Measurements from ENCODE around the gene OSTC.

The OSTC gene

GRCh38 chr4:108626056-108626455 is 24.3 kb upstream of the OSTC start:
- DNase-seq (ENCODE audit: low spot score in 2 of 2) (no peak), ATAC-seq (no peak)
- Mint-ChIP-seq H3K4me1 (peaks cover 23% of the 10 kb centered on the region), H3K9me3 (no peaks in the 10 kb centered on the region), H3K4me3 (no peak overlapping the region), H3K27ac (peak overlapping the region; percentile 97), H3K36me3 (peaks cover 100% of the 10 kb centered on the region)

DNA sequence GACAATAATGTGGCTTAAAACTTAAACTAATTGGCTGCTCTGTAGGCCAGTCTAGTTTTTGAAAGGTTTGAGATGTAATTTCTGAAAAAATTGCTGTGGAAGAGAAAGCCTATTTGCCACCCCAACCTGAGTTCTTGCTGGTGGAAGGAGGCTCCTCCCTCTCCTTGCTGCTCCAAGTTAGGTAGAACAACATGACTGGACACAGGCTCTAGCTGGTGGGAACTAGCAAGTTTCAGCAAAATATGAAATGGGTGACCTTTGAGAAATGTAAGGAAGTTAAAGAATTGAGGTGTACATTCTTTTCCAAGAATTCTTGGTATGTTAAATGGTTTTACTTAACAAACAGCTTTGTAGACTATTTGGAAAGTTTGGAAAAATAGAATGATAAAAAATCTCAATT is 22.0 kb upstream of the OSTC start:
- H3K36me3 Mint-ChIP-seq, result peaks cover 100% of the 10 kb centered on the region
- no peak overlapping the region for H3K4me3 Mint-ChIP-seq
- H3K4me1 Mint-ChIP-seq, result peaks cover 11% of the 10 kb centered on the region
- DNase-seq (ENCODE audit: low spot score in 2 of 2), result no peak
- no peak overlapping the region for H3K27ac Mint-ChIP-seq
- ATAC-seq, result no peak
- H3K9me3 Mint-ChIP-seq, result no peaks in the 10 kb centered on the region

- H3K9me3 Mint-ChIP-seq, result no peaks in the 10 kb centered on the region
- H3K36me3 Mint-ChIP-seq, result peaks cover 70% of the 10 kb centered on the region
- ATAC-seq, result no peak
- no peak overlapping the region for H3K4me3 Mint-ChIP-seq
- no peak overlapping the region for H3K27ac Mint-ChIP-seq
- no peaks in the 10 kb centered on the region for H3K4me1 Mint-ChIP-seq
- no peak for DNase-seq (ENCODE audit: low spot score in 2 of 2)
These were observed 15.2 kb upstream of the OSTC start for GRCh38 chr4:108635070-108635655.

DNA sequence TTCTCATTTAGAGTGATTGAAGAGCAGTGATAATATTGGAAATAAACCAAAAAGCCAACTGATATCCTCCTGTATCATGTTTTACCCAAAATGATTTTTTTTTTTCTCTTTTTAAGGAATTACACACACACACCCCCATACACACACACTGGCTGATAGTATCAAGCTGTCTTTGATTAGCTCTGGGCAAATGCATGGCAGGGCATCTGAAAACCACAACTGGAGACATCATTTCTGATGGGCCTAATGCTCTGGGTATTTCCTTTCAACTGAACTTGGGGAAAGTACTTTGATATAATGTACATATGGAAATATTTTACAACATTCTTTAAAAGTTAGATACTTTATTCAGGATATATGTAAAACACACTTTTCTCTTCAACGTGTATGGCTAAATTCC is 14.2 kb upstream of the OSTC start:
- Mint-ChIP-seq H3K9me3 (no peaks in the 10 kb centered on the region), H3K36me3 (peaks cover 59% of the 10 kb centered on the region), H3K4me3 (no peak overlapping the region), H3K4me1 (no peaks in the 10 kb centered on the region), H3K27ac (no peak overlapping the region)
- ATAC-seq (no peak), DNase-seq (ENCODE audit: low spot score in 2 of 2) (no peak)

DNA sequence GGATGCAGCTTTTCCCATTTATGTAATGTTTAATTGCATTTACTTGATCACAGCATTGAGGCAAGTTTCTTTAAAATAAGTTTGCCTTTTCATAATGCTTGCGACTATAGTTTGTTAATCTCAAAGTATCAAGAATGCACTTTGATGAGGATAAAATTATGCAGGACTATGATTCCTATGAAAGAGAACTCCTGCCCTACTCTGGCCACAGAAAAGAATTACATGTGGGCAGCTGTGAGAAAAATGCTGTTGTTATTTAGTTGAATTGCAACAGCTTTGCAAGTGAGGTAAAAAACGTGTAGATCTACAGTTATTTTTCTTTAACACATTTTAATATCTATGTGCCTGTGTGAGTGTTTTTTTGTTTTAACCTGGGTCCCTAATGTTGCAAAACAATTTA is 12.5 kb upstream of the OSTC start:
- H3K4me3 Mint-ChIP-seq, result no peak overlapping the region
- no peaks in the 10 kb centered on the region for H3K9me3 Mint-ChIP-seq
- DNase-seq (ENCODE audit: low spot score in 2 of 2) (no peak), ATAC-seq (no peak)
- peaks cover 43% of the 10 kb centered on the region for H3K36me3 Mint-ChIP-seq
- no peaks in the 10 kb centered on the region for H3K4me1 Mint-ChIP-seq
- H3K27ac Mint-ChIP-seq, result no peak overlapping the region

GRCh38 chr4:108644237-108644636 is 6.2 kb upstream of the OSTC start:
- H3K4me1 Mint-ChIP-seq, result no peaks in the 10 kb centered on the region
- H3K36me3 Mint-ChIP-seq, result peaks cover 6% of the 10 kb centered on the region
- ATAC-seq (no peak), DNase-seq (ENCODE audit: low spot score in 2 of 2) (no peak)
- no peak overlapping the region for H3K27ac Mint-ChIP-seq
- H3K4me3 Mint-ChIP-seq, result no peak overlapping the region
- H3K9me3 Mint-ChIP-seq, result no peaks in the 10 kb centered on the region

DNA sequence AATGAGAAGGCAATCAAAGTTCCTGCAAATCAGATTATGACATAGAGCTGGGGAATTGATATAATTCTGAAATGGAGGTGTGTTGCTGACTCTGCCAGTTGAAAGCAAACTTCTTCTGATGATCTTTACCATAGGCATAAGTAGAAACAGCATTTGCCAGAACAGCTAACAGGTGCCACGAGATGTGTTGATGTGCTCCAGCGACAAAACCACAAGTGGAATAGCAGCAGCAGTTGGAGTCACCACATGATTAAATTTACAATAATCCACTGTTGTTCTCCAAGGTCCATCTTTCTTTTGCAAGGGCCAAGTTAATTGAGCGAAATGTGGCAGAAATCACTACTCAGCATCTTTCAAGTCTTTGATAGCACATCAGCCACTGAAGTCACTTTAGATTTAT is 3.7 kb upstream of the OSTC start:
- Mint-ChIP-seq H3K36me3 (peaks cover 17% of the 10 kb centered on the region), H3K27ac (no peak overlapping the region), H3K4me1 (peaks cover 11% of the 10 kb centered on the region), H3K4me3 (no peak overlapping the region), H3K9me3 (no peaks in the 10 kb centered on the region)
- DNase-seq (ENCODE audit: low spot score in 2 of 2) (no peak), ATAC-seq (no peak)

GRCh38 chr4:108649863-108650211 is 562 bp upstream of the OSTC start:
- no peak for DNase-seq (ENCODE audit: low spot score in 2 of 2)
- peaks cover 31% of the 10 kb centered on the region for H3K4me1 Mint-ChIP-seq
- H3K27ac Mint-ChIP-seq, result peak overlapping the region; percentile 98
- H3K4me3 Mint-ChIP-seq, result peak overlapping the region; percentile 91
- no peak for ATAC-seq
- H3K36me3 Mint-ChIP-seq, result peaks cover 25% of the 10 kb centered on the region
- no peaks in the 10 kb centered on the region for H3K9me3 Mint-ChIP-seq

- Mint-ChIP-seq H3K9me3 (no peaks in the 10 kb centered on the region), H3K4me1 (peaks cover 31% of the 10 kb centered on the region), H3K27ac (peak overlapping the region; percentile 98), H3K4me3 (peak overlapping the region; percentile 91), H3K36me3 (peaks cover 39% of the 10 kb centered on the region)
- DNase-seq (ENCODE audit: low spot score in 2 of 2) (no peak), ATAC-seq (no peak)
These were observed 804 bp downstream of the OSTC start for GRCh38 chr4:108651014-108651791.

- Mint-ChIP-seq H3K4me3 (no peak overlapping the region), H3K4me1 (no peaks in the 10 kb centered on the region), H3K27ac (no peak overlapping the region), H3K9me3 (no peaks in the 10 kb centered on the region), H3K36me3 (peaks cover 99% of the 10 kb centered on the region)
- no peak for DNase-seq (ENCODE audit: low spot score in 2 of 2)
- no peak for ATAC-seq
These were observed 12.2 kb downstream of the OSTC start for GRCh38 chr4:108662629-108663028.

DNA sequence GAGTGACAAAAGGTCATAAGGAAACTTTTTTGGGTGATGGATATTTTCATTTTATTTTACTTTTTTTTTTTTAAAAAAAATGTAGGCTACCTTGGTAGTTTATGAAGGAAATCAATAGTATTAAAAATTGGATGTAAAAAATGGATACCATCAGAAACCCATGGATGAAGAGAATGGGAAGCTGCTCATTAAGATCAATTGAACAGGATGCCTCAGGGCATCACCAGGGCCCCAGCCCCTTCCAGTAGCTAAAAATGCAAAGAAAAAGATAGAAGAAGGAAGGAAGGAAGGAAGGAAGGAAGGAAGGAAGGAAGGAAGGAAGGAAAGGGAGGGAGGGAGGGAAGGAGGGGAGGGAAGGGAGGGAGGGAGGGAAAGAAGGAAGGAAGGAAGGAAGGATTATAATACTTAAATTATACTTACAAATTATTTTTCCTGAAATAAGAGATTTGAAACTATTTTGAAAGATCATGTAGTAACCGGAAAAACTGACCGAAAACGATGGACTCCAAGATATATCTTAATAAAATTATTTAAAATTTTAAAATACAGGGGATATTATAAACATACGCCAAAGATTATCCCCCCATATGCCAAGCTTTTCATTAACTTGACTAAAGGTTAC is 24.1 kb downstream of the OSTC start:
- no peaks in the 10 kb centered on the region for H3K9me3 Mint-ChIP-seq
- no peaks in the 10 kb centered on the region for H3K4me1 Mint-ChIP-seq
- ATAC-seq (no peak), DNase-seq (ENCODE audit: low spot score in 2 of 2) (no peak)
- H3K27ac Mint-ChIP-seq, result peak overlapping the region; percentile 29
- H3K4me3 Mint-ChIP-seq, result no peak overlapping the region
- peaks cover 31% of the 10 kb centered on the region for H3K36me3 Mint-ChIP-seq

DNA sequence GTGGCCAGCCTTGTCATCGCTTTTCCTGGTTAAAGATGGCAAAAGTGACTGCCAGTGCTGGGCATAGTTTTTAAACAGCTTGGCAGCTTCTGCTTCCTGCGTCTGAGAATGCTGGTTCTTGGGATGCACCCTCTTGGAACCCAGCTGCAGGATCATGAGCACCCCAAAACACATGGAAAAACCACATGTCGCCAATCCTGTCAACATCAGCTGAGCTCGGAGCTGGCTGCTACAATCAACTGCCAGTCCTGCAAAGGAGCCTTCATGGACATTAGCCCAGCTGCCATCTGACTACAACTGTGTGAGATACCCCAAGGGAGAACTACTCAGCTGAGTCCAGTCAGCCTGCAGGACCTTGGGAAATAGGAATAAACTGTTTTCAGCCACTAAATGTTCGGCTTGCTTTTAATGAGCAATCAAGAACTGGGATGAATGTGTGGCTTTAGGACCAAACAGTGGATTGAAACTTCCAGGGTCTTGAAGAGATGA is 31.0 kb downstream of the OSTC start:
- DNase-seq (ENCODE audit: low spot score in 2 of 2) (no peak), ATAC-seq (no peak)
- no peak overlapping the region for H3K4me3 Mint-ChIP-seq
- peaks cover 11% of the 10 kb centered on the region for H3K36me3 Mint-ChIP-seq
- no peak overlapping the region for H3K27ac Mint-ChIP-seq
- H3K4me1 Mint-ChIP-seq, result no peaks in the 10 kb centered on the region
- H3K9me3 Mint-ChIP-seq, result no peaks in the 10 kb centered on the region

DNA sequence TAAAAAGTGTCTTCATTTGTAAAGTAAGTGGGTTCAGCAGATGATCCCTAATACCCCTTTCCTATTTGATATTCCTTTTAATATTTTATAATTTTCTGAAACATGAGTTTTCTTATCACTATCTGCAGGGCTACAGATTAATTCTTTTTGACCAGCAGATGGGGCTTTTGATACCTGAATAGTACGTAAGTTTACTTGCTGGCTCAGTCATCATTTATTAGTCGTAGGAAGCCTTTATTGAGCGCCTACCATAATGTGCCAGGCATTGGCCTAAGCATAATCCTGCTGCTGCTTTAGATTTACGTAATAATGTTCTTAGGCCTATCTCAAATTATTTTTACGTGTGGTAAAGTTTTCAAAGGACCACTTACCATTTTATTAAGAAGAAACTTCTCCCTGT is 33.1 kb downstream of the OSTC start:
- Mint-ChIP-seq H3K27ac (no peak overlapping the region), H3K36me3 (peaks cover 5% of the 10 kb centered on the region), H3K4me1 (no peaks in the 10 kb centered on the region), H3K9me3 (no peaks in the 10 kb centered on the region), H3K4me3 (no peak overlapping the region)
- no peak for DNase-seq (ENCODE audit: low spot score in 2 of 2)
- ATAC-seq, result no peak

GRCh38 chr4:108685036-108685686 is 34.8 kb downstream of the OSTC start:
- no peak overlapping the region for H3K4me3 Mint-ChIP-seq
- H3K9me3 Mint-ChIP-seq, result no peaks in the 10 kb centered on the region
- ATAC-seq (no peak), DNase-seq (ENCODE audit: low spot score in 2 of 2) (no peak)
- no peak overlapping the region for H3K27ac Mint-ChIP-seq
- no peaks in the 10 kb centered on the region for H3K4me1 Mint-ChIP-seq
- no peaks in the 10 kb centered on the region for H3K36me3 Mint-ChIP-seq

DNA sequence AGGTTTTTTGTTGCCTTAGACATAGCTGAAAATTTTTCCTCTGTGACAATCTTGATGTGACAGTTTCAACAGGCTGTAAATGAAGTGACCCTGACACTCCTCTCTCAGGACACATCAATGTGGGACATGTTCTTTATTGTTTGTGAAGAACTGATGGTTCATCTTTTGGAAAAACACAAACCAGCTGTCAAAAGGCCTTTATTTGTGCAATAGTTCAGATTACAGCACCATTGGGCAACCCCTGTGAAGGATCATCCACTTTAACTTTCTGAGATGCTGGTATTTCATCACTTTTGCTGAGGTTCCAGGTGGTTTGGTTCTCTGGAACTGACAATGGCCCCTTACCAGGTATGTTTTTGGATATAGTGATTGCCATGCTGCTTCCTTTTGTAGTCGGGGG is 40.3 kb downstream of the OSTC start:
- Mint-ChIP-seq H3K36me3 (no peaks in the 10 kb centered on the region), H3K9me3 (no peaks in the 10 kb centered on the region), H3K4me1 (no peaks in the 10 kb centered on the region), H3K27ac (no peak overlapping the region), H3K4me3 (no peak overlapping the region)
- ATAC-seq, result no peak
- DNase-seq (ENCODE audit: low spot score in 2 of 2), result no peak

- no peaks in the 10 kb centered on the region for H3K36me3 Mint-ChIP-seq
- no peak overlapping the region for H3K27ac Mint-ChIP-seq
- H3K9me3 Mint-ChIP-seq, result no peaks in the 10 kb centered on the region
- no peak for DNase-seq (ENCODE audit: low spot score in 2 of 2)
- no peak for ATAC-seq
- no peaks in the 10 kb centered on the region for H3K4me1 Mint-ChIP-seq
- H3K4me3 Mint-ChIP-seq, result no peak overlapping the region
These were observed 42.8 kb downstream of the OSTC start for GRCh38 chr4:108693211-108693610.
